GM23338 (cell line): ENCODE data around the gene CHRDL1.

ENCODE experiments used
- EZH2 ChIP-seq: fragments of 200-600 bp; sonication (generic); IDR thresholded peaks from one replicate; pipeline ENCODE4 v1.8.0; 2017; ENCODE audit warnings: antibody characterized with exemption, mild to moderate bottlenecking, low read depth; ENCODE audit not compliant: unreplicated experiment
- POLR2AphosphoS5 ChIP-seq: IDR thresholded peaks from 2 replicates; pipeline ENCODE4 v1.6.1; 2016; ENCODE audit warnings: antibody characterized with exemption, low read depth
- TF ChIP-seq, protein P1 (sequence below), 2 experiments: fragments of 200-600 bp in 1 of 2; sonication (generic) in 1 of 2; conservative IDR thresholded peaks; 2 replicates each; pipeline versions ENCODE4 v1.5.1 to v1.6.1; 2016 to 2017; ENCODE audit warnings: antibody characterized with exemption in 2 of 2, low read depth in 2 of 2, mild to moderate bottlenecking in 2 of 2, moderate library complexity in 1 of 2
- TF ChIP-seq, protein P2 (sequence below): IDR thresholded peaks from 2 replicates; pipeline ENCODE4 v1.6.1; 2016; ENCODE audit warnings: antibody characterized with exemption
- TF ChIP-seq, protein P3 (sequence below): IDR thresholded peaks from one replicate; pipeline ENCODE4 v1.6.1; 2018; ENCODE audit warnings: antibody characterized with exemption; ENCODE audit not compliant: unreplicated experiment

DNA sequence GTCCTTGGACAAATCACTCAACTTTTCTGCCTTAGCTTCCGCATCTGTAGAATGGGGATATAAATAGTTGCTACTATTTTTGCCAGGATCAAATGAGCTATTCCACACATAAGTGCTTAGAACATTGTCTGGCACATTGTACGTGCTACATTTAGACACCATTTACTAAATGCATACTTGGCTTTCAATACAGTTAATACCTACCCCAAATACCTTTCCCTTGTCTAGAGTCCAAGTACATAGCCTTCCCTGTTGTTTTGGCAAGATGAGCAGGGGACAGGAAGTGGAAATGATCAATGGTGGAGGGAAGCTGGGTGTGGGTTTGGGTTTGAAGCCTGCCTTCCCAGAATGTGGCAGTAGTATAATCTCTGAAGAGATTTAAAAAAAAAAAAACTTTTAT is 82.0 kb downstream of the CHRDL1 start:
- TF ChIP-seq, protein P1, sequence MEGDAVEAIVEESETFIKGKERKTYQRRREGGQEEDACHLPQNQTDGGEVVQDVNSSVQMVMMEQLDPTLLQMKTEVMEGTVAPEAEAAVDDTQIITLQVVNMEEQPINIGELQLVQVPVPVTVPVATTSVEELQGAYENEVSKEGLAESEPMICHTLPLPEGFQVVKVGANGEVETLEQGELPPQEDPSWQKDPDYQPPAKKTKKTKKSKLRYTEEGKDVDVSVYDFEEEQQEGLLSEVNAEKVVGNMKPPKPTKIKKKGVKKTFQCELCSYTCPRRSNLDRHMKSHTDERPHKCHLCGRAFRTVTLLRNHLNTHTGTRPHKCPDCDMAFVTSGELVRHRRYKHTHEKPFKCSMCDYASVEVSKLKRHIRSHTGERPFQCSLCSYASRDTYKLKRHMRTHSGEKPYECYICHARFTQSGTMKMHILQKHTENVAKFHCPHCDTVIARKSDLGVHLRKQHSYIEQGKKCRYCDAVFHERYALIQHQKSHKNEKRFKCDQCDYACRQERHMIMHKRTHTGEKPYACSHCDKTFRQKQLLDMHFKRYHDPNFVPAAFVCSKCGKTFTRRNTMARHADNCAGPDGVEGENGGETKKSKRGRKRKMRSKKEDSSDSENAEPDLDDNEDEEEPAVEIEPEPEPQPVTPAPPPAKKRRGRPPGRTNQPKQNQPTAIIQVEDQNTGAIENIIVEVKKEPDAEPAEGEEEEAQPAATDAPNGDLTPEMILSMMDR (conservative IDR thresholded peaks at IDR 0.05; ENCODE audit: low read depth in 2 of 2): no peak
- TF ChIP-seq, protein P2, sequence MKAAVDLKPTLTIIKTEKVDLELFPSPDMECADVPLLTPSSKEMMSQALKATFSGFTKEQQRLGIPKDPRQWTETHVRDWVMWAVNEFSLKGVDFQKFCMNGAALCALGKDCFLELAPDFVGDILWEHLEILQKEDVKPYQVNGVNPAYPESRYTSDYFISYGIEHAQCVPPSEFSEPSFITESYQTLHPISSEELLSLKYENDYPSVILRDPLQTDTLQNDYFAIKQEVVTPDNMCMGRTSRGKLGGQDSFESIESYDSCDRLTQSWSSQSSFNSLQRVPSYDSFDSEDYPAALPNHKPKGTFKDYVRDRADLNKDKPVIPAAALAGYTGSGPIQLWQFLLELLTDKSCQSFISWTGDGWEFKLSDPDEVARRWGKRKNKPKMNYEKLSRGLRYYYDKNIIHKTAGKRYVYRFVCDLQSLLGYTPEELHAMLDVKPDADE: no peak
- TF ChIP-seq EZH2 (no peak), POLR2AphosphoS5 (no peak)
- TF ChIP-seq, protein P3, sequence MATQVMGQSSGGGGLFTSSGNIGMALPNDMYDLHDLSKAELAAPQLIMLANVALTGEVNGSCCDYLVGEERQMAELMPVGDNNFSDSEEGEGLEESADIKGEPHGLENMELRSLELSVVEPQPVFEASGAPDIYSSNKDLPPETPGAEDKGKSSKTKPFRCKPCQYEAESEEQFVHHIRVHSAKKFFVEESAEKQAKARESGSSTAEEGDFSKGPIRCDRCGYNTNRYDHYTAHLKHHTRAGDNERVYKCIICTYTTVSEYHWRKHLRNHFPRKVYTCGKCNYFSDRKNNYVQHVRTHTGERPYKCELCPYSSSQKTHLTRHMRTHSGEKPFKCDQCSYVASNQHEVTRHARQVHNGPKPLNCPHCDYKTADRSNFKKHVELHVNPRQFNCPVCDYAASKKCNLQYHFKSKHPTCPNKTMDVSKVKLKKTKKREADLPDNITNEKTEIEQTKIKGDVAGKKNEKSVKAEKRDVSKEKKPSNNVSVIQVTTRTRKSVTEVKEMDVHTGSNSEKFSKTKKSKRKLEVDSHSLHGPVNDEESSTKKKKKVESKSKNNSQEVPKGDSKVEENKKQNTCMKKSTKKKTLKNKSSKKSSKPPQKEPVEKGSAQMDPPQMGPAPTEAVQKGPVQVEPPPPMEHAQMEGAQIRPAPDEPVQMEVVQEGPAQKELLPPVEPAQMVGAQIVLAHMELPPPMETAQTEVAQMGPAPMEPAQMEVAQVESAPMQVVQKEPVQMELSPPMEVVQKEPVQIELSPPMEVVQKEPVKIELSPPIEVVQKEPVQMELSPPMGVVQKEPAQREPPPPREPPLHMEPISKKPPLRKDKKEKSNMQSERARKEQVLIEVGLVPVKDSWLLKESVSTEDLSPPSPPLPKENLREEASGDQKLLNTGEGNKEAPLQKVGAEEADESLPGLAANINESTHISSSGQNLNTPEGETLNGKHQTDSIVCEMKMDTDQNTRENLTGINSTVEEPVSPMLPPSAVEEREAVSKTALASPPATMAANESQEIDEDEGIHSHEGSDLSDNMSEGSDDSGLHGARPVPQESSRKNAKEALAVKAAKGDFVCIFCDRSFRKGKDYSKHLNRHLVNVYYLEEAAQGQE: no peak
